ENCODE data around the gene CELSR1. TPM values are rescaled to one million over a fixed set of nuclear protein-coding genes. Genes with fewer than 3 reads are reported as not detected.

Gene CELSR1
- total RNA-seq, 2 experiments from 2014 or later = 1.0 to 1.1 TPM

- Histone ChIP-seq H3K36me3 (ENCODE audit: insufficient read depth, low read length) (no peaks in the 10 kb centered on the region), H3K9me3 (ENCODE audit: control insufficient read depth in 1 of 2, insufficient read depth in 1 of 2, low read length in 2 of 2) (no peaks in the 10 kb centered on the region), H3K4me1 (ENCODE audit: insufficient read depth, low read length) (peaks cover 7% of the 10 kb centered on the region), H3K4me3 (ENCODE audit: low read length) (no peak overlapping the region), H3K27ac (ENCODE audit: low read depth in 1 of 2, low read length in 2 of 2) (no peak overlapping the region), H3K27me3 (ENCODE audit: control insufficient read depth in 1 of 2, insufficient read depth in 2 of 2, low read length in 2 of 2) (no peaks in the 10 kb centered on the region)
- ChIA-PET POLR2A (no interaction called here), CTCF (no interaction called here)
- no peak for TF ChIP-seq CTCF (IDR thresholded peaks at IDR 0.05)
- Mint-ChIP-seq H3K27me3 (no peaks in the 10 kb centered on the region), H3K4me3 (no peak overlapping the region), H3K9me3 (no peaks in the 10 kb centered on the region), H3K36me3 (ENCODE audit: low read depth) (no peaks in the 10 kb centered on the region), H3K27ac (no peak overlapping the region), H3K4me1 (ENCODE audit: low read depth) (peaks cover 5% of the 10 kb centered on the region)
- DNase-seq (no peak), ATAC-seq (ENCODE audit: poor library complexity) (no peak)
- intact Hi-C loops (cut with DNase I, micrococcal nuclease) = loop anchor here in 1 of 2 experiments (10.0 kb wide), 1 partner anchor 115 kb away; no protein-coding TSS in a partner anchor
Measured at GRCh38 chr22:46390105-46390651, 147.2 kb downstream of the CELSR1 start.

DNA sequence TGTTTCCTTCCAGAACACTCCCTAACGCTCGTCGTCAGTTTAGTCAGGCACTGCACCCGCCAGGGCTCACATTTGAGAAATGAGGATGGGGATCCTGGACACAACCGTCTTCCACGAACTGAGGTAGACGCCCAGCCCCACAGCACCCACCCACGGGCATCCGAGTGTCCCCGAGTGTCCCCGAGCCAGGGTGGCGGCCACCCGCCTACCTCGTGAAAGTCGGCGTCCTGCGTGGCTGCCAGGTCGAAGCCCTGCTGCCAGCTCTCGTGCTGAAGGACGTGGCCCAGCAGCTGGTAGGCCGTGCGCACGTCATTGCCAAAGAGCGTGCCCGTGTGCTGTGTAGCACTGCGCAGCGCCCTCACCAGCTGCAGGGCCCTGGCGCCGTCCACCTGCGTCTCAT is 148.3 kb downstream of the CELSR1 start:
- no peak for TF ChIP-seq CTCF (IDR thresholded peaks at IDR 0.05)
- ATAC-seq (ENCODE audit: poor library complexity) (no peak), DNase-seq (peak in 1 of 14 experiments; percentile 6)
- ChIA-PET POLR2A (no interaction called here), CTCF (no interaction called here)
- Histone ChIP-seq H3K4me1 (ENCODE audit: insufficient read depth, low read length) (peaks cover 6% of the 10 kb centered on the region), H3K4me3 (ENCODE audit: low read length) (no peak overlapping the region), H3K27me3 (ENCODE audit: control insufficient read depth in 1 of 2, insufficient read depth in 2 of 2, low read length in 2 of 2) (no peaks in the 10 kb centered on the region), H3K36me3 (ENCODE audit: insufficient read depth, low read length) (no peaks in the 10 kb centered on the region), H3K9me3 (ENCODE audit: control insufficient read depth in 1 of 2, insufficient read depth in 1 of 2, low read length in 2 of 2) (no peaks in the 10 kb centered on the region), H3K27ac (ENCODE audit: low read depth in 1 of 2, low read length in 2 of 2) (no peak overlapping the region)
- peaks cover 5% of the 10 kb centered on the region for H3K4me1 Mint-ChIP-seq (ENCODE audit: low read depth)
- no peak overlapping the region for H3K27ac Mint-ChIP-seq
- no peaks in the 10 kb centered on the region for H3K9me3 Mint-ChIP-seq
- H3K4me3 Mint-ChIP-seq = no peak overlapping the region
- no peaks in the 10 kb centered on the region for H3K27me3 Mint-ChIP-seq
- H3K36me3 Mint-ChIP-seq (ENCODE audit: low read depth) = no peaks in the 10 kb centered on the region
- intact Hi-C loops (cut with DNase I, micrococcal nuclease) = no loop called here

- peaks cover 1% of the 10 kb centered on the region for H3K4me1 ChIP-seq (ENCODE audit: insufficient read depth, low read length)
- ChIA-PET CTCF (no interaction called here), POLR2A (no interaction called here)
- Mint-ChIP-seq H3K4me1 (ENCODE audit: low read depth) (peaks cover under 1% of the 10 kb centered on the region), H3K27me3 (no peaks in the 10 kb centered on the region), H3K27ac (no peak overlapping the region), H3K4me3 (no peak overlapping the region), H3K9me3 (no peaks in the 10 kb centered on the region), H3K36me3 (ENCODE audit: low read depth) (no peaks in the 10 kb centered on the region)
- DNase-seq (no peak), ATAC-seq (ENCODE audit: poor library complexity) (no peak)
- no peaks in the 10 kb centered on the region for H3K27me3 ChIP-seq (ENCODE audit: control insufficient read depth in 1 of 2, insufficient read depth in 2 of 2, low read length in 2 of 2)
- intact Hi-C loops (cut with DNase I, micrococcal nuclease) = no loop called here
- no peak for TF ChIP-seq CTCF (IDR thresholded peaks at IDR 0.05)
- H3K4me3 ChIP-seq (ENCODE audit: low read length) = no peak overlapping the region
- H3K36me3 ChIP-seq (ENCODE audit: insufficient read depth, low read length) = no peaks in the 10 kb centered on the region
- H3K9me3 ChIP-seq (ENCODE audit: control insufficient read depth in 1 of 2, insufficient read depth in 1 of 2, low read length in 2 of 2) = no peaks in the 10 kb centered on the region
- H3K27ac ChIP-seq (ENCODE audit: low read depth in 1 of 2, low read length in 2 of 2) = no peak overlapping the region
Measured at GRCh38 chr22:46388647-46389046, 148.8 kb downstream of the CELSR1 start.

Data from CD4-positive, alpha-beta T cell (primary cell).